ENCODE results near the gene NAT8L.

Gene NAT8L

DNA sequence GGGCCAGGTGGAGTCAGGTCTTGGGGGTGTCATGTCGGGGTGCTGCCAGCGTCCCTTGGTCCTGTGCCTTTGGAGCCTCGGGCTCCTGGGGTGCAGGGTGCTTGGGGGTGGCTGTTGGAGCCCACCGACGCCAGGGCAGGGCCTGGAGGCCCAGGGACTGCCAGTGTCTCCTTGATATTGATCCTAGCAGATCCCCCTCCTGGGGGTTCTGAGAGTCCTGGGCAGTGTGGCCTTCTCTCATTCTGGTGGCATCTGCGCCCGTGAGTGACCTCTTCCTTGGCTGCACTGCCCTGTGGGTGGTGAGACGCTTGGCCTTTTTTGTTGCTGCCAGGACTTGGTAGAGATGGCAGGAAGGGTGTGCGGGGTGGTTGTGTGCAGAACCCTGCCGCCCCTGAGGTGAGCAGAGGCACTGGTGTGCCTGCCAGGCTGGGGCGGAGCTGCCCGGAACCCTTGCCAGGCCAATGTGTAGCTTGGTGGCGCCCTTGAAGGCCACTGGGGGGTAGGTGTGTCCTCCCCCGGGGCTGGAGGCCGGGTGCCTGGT is 7.0 kb downstream of the NAT8L start:
- Mint-ChIP-seq H3K9me3 (no peaks in the 10 kb centered on the region), H3K36me3 (ENCODE audit: low read depth) (no peaks in the 10 kb centered on the region), H3K27me3 (ENCODE audit: low read depth) (peaks cover 7% of the 10 kb centered on the region), H3K4me1 (ENCODE audit: low read depth) (peaks cover 1% of the 10 kb centered on the region), H3K27ac (no peak overlapping the region), H3K4me3 (no peak overlapping the region)

GRCh38 chr4:2066571-2067445 is 7.7 kb downstream of the NAT8L start:
- peaks cover 5% of the 10 kb centered on the region for H3K27me3 Mint-ChIP-seq (ENCODE audit: low read depth)
- H3K36me3 Mint-ChIP-seq (ENCODE audit: low read depth): no peaks in the 10 kb centered on the region
- no peak overlapping the region for H3K4me3 Mint-ChIP-seq
- peaks cover 1% of the 10 kb centered on the region for H3K4me1 Mint-ChIP-seq (ENCODE audit: low read depth)
- H3K27ac Mint-ChIP-seq: no peak overlapping the region
- H3K9me3 Mint-ChIP-seq: no peaks in the 10 kb centered on the region

GRCh38 chr4:2067446-2068197 is 8.5 kb downstream of the NAT8L start:
- H3K27ac Mint-ChIP-seq: no peak overlapping the region

GRCh38 chr4:2068198-2068470 is 9.0 kb downstream of the NAT8L start:
- no peaks in the 10 kb centered on the region for H3K36me3 Mint-ChIP-seq (ENCODE audit: low read depth)
- no peak overlapping the region for H3K27ac Mint-ChIP-seq
- no peaks in the 10 kb centered on the region for H3K9me3 Mint-ChIP-seq
- no peaks in the 10 kb centered on the region for H3K27me3 Mint-ChIP-seq (ENCODE audit: low read depth)
- no peaks in the 10 kb centered on the region for H3K4me1 Mint-ChIP-seq (ENCODE audit: low read depth)
- H3K4me3 Mint-ChIP-seq: no peak overlapping the region

More at GRCh38 chr4:2067446-2068197, 8.5 kb downstream of the NAT8L start:
- Mint-ChIP-seq H3K4me3 (no peak overlapping the region), H3K36me3 (ENCODE audit: low read depth) (no peaks in the 10 kb centered on the region), H3K27me3 (ENCODE audit: low read depth) (no peaks in the 10 kb centered on the region), H3K4me1 (ENCODE audit: low read depth) (no peaks in the 10 kb centered on the region), H3K9me3 (no peaks in the 10 kb centered on the region)

- no peaks in the 10 kb centered on the region for H3K4me1 Mint-ChIP-seq (ENCODE audit: low read depth)
- H3K27me3 Mint-ChIP-seq (ENCODE audit: low read depth): no peaks in the 10 kb centered on the region
- H3K4me3 Mint-ChIP-seq: no peak overlapping the region
- no peaks in the 10 kb centered on the region for H3K36me3 Mint-ChIP-seq (ENCODE audit: low read depth)
- H3K27ac Mint-ChIP-seq: no peak overlapping the region
- no peaks in the 10 kb centered on the region for H3K9me3 Mint-ChIP-seq
Measured at GRCh38 chr4:2068566-2068965, 9.4 kb downstream of the NAT8L start.

DNA sequence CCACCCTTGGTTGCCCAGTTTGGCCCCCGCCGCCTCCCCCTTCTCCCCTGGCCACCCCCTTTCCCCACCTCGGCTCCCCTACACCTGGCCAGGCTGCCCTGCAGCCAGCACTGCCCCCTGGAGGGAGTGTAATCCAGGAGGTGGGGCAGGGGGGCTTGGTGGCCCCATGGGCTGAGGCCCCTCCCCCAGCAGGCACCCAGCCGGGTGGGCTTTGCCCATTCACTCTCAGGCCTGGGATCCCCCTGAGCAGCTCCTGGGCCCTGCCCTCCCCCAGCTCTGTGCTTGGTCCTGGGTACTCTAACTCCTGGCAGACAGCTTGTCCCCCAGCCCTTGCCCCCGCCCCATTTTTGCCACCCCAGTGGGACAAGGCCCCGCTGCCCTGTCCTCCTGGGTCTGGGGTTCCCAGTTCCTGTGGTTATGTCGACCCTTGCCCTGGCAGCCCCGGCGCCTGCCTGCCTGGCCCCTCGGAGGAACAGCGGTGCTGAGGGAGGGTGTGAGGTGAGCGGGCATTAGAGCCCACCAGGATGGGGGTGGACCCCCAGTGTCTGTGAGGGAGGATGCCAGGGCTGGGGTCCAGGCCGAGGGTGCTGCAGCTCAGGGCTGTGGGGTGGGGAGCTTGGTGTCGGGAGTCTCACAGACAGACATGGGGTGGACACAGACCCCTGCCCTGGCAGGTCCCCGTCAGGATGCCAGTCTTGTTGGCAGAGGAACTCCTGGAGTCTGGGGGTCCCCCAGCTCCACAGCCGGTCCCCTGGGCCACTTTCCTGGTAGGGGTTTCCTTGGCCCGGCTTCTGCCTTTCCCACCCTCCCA is 10.2 kb downstream of the NAT8L start:
- Mint-ChIP-seq H3K4me1 (ENCODE audit: low read depth) (no peaks in the 10 kb centered on the region), H3K4me3 (no peak overlapping the region), H3K27me3 (ENCODE audit: low read depth) (no peaks in the 10 kb centered on the region), H3K27ac (no peak overlapping the region), H3K36me3 (ENCODE audit: low read depth) (no peaks in the 10 kb centered on the region), H3K9me3 (no peaks in the 10 kb centered on the region)

DNA sequence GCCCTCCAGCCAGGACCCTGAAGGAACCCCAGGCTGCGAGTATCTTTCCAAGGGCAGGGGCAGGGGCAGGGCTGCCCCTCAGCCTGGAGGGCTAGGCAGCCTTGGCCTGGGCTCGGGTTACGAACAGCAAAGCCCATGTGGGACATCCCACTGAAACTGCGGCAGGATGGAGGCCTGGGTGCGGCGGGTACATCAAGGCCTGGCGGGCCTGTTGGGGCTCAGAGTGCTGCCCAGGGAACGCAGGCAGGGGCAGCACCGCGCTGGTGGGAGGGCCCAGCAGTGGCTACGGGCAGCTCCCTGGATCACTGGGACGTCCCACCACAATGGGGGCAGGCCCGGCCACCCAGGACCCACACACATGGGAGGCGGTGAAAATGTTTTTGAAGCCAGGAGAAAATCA is 10.9 kb downstream of the NAT8L start:
- Mint-ChIP-seq H3K27me3 (ENCODE audit: low read depth) (no peaks in the 10 kb centered on the region), H3K27ac (no peak overlapping the region), H3K36me3 (ENCODE audit: low read depth) (no peaks in the 10 kb centered on the region), H3K4me3 (no peak overlapping the region), H3K9me3 (no peaks in the 10 kb centered on the region), H3K4me1 (ENCODE audit: low read depth) (no peaks in the 10 kb centered on the region)

- Mint-ChIP-seq H3K9me3 (no peaks in the 10 kb centered on the region), H3K27me3 (ENCODE audit: low read depth) (no peaks in the 10 kb centered on the region), H3K27ac (no peak overlapping the region), H3K4me3 (no peak overlapping the region), H3K36me3 (ENCODE audit: low read depth) (no peaks in the 10 kb centered on the region), H3K4me1 (ENCODE audit: low read depth) (no peaks in the 10 kb centered on the region)
Measured at GRCh38 chr4:2070421-2071251, 11.5 kb downstream of the NAT8L start.

GRCh38 chr4:2071252-2071911 is 12.3 kb downstream of the NAT8L start:
- H3K9me3 Mint-ChIP-seq: no peaks in the 10 kb centered on the region
- no peaks in the 10 kb centered on the region for H3K27me3 Mint-ChIP-seq (ENCODE audit: low read depth)
- H3K4me3 Mint-ChIP-seq: no peak overlapping the region
- no peaks in the 10 kb centered on the region for H3K4me1 Mint-ChIP-seq (ENCODE audit: low read depth)
- H3K36me3 Mint-ChIP-seq (ENCODE audit: low read depth): no peaks in the 10 kb centered on the region
- H3K27ac Mint-ChIP-seq: no peak overlapping the region

DNA sequence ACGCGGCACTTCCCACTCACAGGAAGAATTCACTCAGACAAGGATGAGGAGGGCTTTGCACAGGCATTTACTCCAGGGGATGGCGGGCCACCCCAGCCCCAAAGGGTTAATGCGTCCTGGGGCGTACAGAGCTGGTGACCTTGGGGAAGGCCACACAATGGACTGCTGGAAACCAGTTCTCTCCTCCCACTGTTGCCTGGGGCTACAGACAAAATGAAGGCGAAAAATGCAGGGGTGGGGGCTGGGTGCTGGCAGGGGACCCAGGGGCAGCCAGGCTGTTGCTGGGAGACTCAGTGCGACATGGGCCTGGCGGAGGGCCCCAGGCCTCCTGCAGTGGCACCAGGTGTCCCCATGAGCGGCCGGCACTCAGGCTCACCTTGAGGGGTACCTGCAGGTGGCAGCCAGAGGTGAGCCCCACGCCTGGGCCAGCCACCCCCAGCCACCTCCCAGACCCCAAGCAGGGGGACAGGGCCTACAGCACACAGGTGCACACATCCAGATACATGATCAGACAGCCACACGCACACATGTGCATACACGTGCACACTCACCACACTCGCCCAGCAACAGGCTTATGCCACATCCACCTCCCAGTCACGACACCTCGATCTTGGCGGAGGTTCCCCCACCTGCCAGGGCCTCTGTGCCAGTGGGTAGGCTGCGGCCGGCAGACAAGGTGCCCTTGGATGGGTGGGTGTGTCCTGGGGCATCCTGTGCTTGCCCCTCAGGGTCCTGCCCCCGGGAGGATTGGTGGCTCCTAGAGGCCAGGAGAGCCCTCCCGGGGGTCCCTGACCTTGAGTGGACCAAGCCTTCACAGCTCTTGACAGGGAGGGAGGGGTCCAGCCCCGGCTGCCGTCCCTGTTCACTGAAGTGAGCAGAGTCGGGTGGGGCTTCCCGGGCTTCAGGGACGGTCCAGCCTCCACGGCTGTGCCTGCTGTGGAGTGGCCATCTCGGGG is 13.1 kb downstream of the NAT8L start:
- Mint-ChIP-seq H3K27ac (no peak overlapping the region), H3K9me3 (no peaks in the 10 kb centered on the region), H3K4me3 (no peak overlapping the region), H3K36me3 (ENCODE audit: low read depth) (no peaks in the 10 kb centered on the region), H3K4me1 (ENCODE audit: low read depth) (no peaks in the 10 kb centered on the region), H3K27me3 (ENCODE audit: low read depth) (no peaks in the 10 kb centered on the region)

GRCh38 chr4:2072971-2073807 is 14.1 kb downstream of the NAT8L start:
- Mint-ChIP-seq H3K4me3 (no peak overlapping the region), H3K9me3 (no peaks in the 10 kb centered on the region), H3K27me3 (ENCODE audit: low read depth) (no peaks in the 10 kb centered on the region), H3K27ac (no peak overlapping the region), H3K36me3 (ENCODE audit: low read depth) (no peaks in the 10 kb centered on the region), H3K4me1 (ENCODE audit: low read depth) (no peaks in the 10 kb centered on the region)

DNA sequence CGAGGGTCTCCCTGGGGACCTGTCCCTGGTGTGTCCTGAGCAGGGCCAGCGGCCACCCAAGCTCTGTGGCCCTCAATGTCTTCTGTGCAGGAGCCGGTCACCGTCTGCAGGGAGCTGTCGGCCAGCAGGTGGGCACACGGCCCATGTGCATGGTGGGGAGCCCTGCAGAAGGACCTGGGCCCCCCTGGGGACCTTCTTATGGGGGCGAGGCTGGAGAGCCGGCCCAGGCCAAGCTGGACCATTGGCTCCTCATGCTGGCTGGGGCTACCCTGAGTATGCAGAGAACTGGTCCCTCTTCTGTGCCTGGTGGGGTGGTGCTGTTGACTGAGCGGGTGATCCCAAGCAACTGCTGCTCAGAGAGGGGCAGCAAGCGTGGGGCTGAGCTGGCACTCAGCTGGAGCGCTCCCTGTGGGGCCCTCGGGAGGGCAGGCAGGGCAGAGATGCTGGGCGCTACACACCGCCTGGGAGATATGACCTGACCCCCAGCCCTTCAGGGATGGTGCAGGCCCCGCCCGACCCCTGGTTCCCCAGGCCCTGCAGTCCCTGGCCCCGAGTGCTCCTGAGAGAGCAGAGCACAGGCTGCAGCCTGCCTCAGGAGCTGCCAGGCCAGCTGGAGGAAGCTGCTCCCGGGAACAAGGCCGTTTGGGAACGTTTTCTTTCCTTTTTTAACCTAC is 14.8 kb downstream of the NAT8L start:
- no peaks in the 10 kb centered on the region for H3K27me3 Mint-ChIP-seq (ENCODE audit: low read depth)
- no peak overlapping the region for H3K4me3 Mint-ChIP-seq

More for the DNA sequence above, 14.8 kb downstream of the NAT8L start:
- no peaks in the 10 kb centered on the region for H3K9me3 Mint-ChIP-seq
- H3K36me3 Mint-ChIP-seq (ENCODE audit: low read depth): no peaks in the 10 kb centered on the region
- no peak overlapping the region for H3K27ac Mint-ChIP-seq
- no peaks in the 10 kb centered on the region for H3K4me1 Mint-ChIP-seq (ENCODE audit: low read depth)
